ENCODE measurements around the gene CCDC174.

Gene CCDC174

GRCh38 chr3:14703128-14703750, 51.7 kb downstream of the CCDC174 start:
- no peak for DNase-seq (ENCODE audit: low read depth)

- no peak for DNase-seq (ENCODE audit: low read depth)
Observed at GRCh38 chr3:14703791-14704190, 52.2 kb downstream of the CCDC174 start.

GRCh38 chr3:14706096-14706495, 54.5 kb downstream of the CCDC174 start:
- DNase-seq (ENCODE audit: low read depth), result no peak

GRCh38 chr3:14716591-14716990, 65.0 kb downstream of the CCDC174 start:
- no peak for DNase-seq (ENCODE audit: low read depth)

GRCh38 chr3:14717307-14717706, 65.7 kb downstream of the CCDC174 start:
- no peak for DNase-seq (ENCODE audit: low read depth)

- DNase-seq (ENCODE audit: low read depth), result no peak
Observed at GRCh38 chr3:14718539-14718938, 67.0 kb downstream of the CCDC174 start.

- no peak for DNase-seq (ENCODE audit: low read depth)
Observed at GRCh38 chr3:14719006-14719405, 67.4 kb downstream of the CCDC174 start.

- no peak for DNase-seq (ENCODE audit: low read depth)
Observed at GRCh38 chr3:14721126-14721864, 69.7 kb downstream of the CCDC174 start.
